ENCODE results near the gene ANKK1. TPM values are rescaled to one million over a fixed set of nuclear protein-coding genes. Genes with fewer than 3 reads are reported as not detected.
A peak's percentile ranks its signal among the peaks of the same experiment; 100 is the strongest.

ANKK1 gene
- total RNA-seq, 1 experiment from 2014 or later = 0.11 TPM

GRCh38 chr11:113378692-113379091, 8.9 kb upstream of the ANKK1 start:
- no TSS peak for BruUV-seq (replicated peaks)
- Mint-ChIP-seq H3K36me3 (ENCODE audit: insufficient read depth, unreplicated experiment) (no peaks in the 10 kb centered on the region), H3K4me3 (ENCODE audit: unreplicated experiment) (no peak overlapping the region), H3K27me3 (ENCODE audit: insufficient read depth, unreplicated experiment) (no peaks in the 10 kb centered on the region), H3K9me3 (ENCODE audit: unreplicated experiment) (no peaks in the 10 kb centered on the region), H3K27ac (ENCODE audit: unreplicated experiment) (no peak overlapping the region), H3K4me1 (ENCODE audit: low read depth, unreplicated experiment) (no peaks in the 10 kb centered on the region)
- TF ChIP-seq, protein P1, sequence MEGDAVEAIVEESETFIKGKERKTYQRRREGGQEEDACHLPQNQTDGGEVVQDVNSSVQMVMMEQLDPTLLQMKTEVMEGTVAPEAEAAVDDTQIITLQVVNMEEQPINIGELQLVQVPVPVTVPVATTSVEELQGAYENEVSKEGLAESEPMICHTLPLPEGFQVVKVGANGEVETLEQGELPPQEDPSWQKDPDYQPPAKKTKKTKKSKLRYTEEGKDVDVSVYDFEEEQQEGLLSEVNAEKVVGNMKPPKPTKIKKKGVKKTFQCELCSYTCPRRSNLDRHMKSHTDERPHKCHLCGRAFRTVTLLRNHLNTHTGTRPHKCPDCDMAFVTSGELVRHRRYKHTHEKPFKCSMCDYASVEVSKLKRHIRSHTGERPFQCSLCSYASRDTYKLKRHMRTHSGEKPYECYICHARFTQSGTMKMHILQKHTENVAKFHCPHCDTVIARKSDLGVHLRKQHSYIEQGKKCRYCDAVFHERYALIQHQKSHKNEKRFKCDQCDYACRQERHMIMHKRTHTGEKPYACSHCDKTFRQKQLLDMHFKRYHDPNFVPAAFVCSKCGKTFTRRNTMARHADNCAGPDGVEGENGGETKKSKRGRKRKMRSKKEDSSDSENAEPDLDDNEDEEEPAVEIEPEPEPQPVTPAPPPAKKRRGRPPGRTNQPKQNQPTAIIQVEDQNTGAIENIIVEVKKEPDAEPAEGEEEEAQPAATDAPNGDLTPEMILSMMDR (IDR thresholded peaks at IDR 0.05; ENCODE audit: insufficient read depth in 1 of 2, low read depth in 1 of 2, low read length in 1 of 2, severe bottlenecking in 1 of 2, unreplicated experiment in 1 of 2) = no peak
- no peaks in the 10 kb centered on the region for H3K9me3 ChIP-seq
- no peaks in the 10 kb centered on the region for H3K27me3 ChIP-seq (replicated peaks; ENCODE audit: control insufficient read depth, insufficient read depth, low read length)
- ChIA-PET CTCF (no interaction called here), POLR2A (no interaction called here)
- no peak for DNase-seq
- H3K4me3 ChIP-seq (ENCODE audit: low read depth, low read length) = no peak overlapping the region
- H3K36me3 ChIP-seq (ENCODE audit: control insufficient read depth, insufficient read depth, low read length) = no peaks in the 10 kb centered on the region
- intact Hi-C loops (cut with micrococcal nuclease; ENCODE audit: unreplicated experiment) = no loop called here
- H3K4me1 ChIP-seq = no peaks in the 10 kb centered on the region

DNA sequence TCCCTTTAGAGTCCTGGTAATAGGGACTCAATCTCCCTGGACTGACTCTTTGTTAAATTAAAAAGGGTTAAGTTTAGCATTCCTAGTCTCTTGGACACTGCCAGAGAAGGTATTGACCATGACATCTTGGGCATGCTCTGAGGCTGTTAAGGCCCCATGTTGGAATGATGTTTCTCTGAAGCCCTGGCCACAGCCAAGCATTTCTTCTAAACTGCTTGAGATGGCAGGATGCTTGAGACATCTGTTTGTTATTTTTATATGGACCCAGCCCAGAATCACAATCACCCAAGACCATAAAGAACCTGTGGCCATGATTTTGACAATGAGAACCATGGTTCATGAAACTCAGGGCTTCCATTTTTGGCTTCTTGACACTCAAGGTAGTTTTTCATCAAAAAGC, 5.5 kb upstream of the ANKK1 start:
- Mint-ChIP-seq H3K4me1 (ENCODE audit: low read depth, unreplicated experiment) (no peaks in the 10 kb centered on the region), H3K27me3 (ENCODE audit: insufficient read depth, unreplicated experiment) (no peaks in the 10 kb centered on the region), H3K27ac (ENCODE audit: unreplicated experiment) (no peak overlapping the region), H3K36me3 (ENCODE audit: insufficient read depth, unreplicated experiment) (no peaks in the 10 kb centered on the region), H3K9me3 (ENCODE audit: unreplicated experiment) (no peaks in the 10 kb centered on the region), H3K4me3 (ENCODE audit: unreplicated experiment) (no peak overlapping the region)
- H3K36me3 ChIP-seq (ENCODE audit: control insufficient read depth, insufficient read depth, low read length) = no peaks in the 10 kb centered on the region
- H3K4me3 ChIP-seq (ENCODE audit: low read depth, low read length) = no peak overlapping the region
- ChIA-PET CTCF (no interaction called here), POLR2A (no interaction called here)
- no peak for DNase-seq
- intact Hi-C loops (cut with micrococcal nuclease; ENCODE audit: unreplicated experiment) = no loop called here
- peaks cover 15% of the 10 kb centered on the region for H3K4me1 ChIP-seq
- TF ChIP-seq, protein P1 (IDR thresholded peaks at IDR 0.05; ENCODE audit: insufficient read depth in 1 of 2, low read depth in 1 of 2, low read length in 1 of 2, severe bottlenecking in 1 of 2, unreplicated experiment in 1 of 2) = no peak
- H3K9me3 ChIP-seq = no peaks in the 10 kb centered on the region
- H3K27me3 ChIP-seq (replicated peaks; ENCODE audit: control insufficient read depth, insufficient read depth, low read length) = no peaks in the 10 kb centered on the region
- no TSS peak for BruUV-seq (replicated peaks)

DNA sequence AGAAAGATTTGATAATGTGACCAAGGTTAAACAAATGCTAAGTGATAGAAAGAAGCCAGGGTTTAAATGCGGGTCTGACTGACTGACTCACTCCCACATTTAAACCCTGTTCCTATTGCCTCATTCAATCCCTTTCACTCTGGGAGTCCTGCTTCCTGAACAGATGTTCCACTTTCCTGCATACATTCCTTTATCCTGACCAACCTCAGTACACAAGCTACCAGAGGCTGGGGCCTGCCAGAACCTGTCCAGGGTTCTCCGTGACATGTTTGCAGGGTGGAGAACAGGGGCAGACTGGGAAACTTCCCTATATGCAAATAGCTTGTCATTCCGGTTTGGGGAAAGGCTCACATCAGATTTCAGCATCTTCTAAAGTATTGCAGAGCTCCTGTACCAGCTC, 3.0 kb upstream of the ANKK1 start:
- no peak overlapping the region for H3K27ac Mint-ChIP-seq (ENCODE audit: unreplicated experiment)
- peak; percentile 86 to 90 for DNase-seq

More for the DNA sequence above, 3.0 kb upstream of the ANKK1 start:
- H3K9me3 ChIP-seq = no peaks in the 10 kb centered on the region
- BruUV-seq (replicated peaks) = no TSS peak
- no peaks in the 10 kb centered on the region for H3K36me3 ChIP-seq (ENCODE audit: control insufficient read depth, insufficient read depth, low read length)
- no peaks in the 10 kb centered on the region for H3K27me3 ChIP-seq (replicated peaks; ENCODE audit: control insufficient read depth, insufficient read depth, low read length)
- no peak overlapping the region for H3K4me3 ChIP-seq (ENCODE audit: low read depth, low read length)
- ChIA-PET POLR2A (interaction anchor here (0.5 to 1.0 kb wide), 2 partner anchors 122 to 341 kb away, joined by 3 read pairs; no protein-coding TSS in a partner anchor), CTCF (interaction anchor here (0.6 to 1.8 kb wide), 8 partner anchors 12 to 412 kb away, joined by 3 to 7 read pairs (median 3); no protein-coding TSS in a partner anchor)
- intact Hi-C loops (cut with micrococcal nuclease; ENCODE audit: unreplicated experiment) = loop anchor here (1.0 kb wide), 2 partner anchors 35 to 70 kb away; partner anchors contain the start of gene TTC12
- H3K4me1 ChIP-seq = peaks cover 15% of the 10 kb centered on the region
- no peaks in the 10 kb centered on the region for H3K36me3 Mint-ChIP-seq (ENCODE audit: insufficient read depth, unreplicated experiment)
- H3K27me3 Mint-ChIP-seq (ENCODE audit: insufficient read depth, unreplicated experiment) = no peaks in the 10 kb centered on the region
- TF ChIP-seq, protein P1 (IDR thresholded peaks at IDR 0.05; ENCODE audit: insufficient read depth in 1 of 2, low read depth in 1 of 2, low read length in 1 of 2, severe bottlenecking in 1 of 2, unreplicated experiment in 1 of 2) = no peak
- no peaks in the 10 kb centered on the region for H3K9me3 Mint-ChIP-seq (ENCODE audit: unreplicated experiment)
- H3K4me3 Mint-ChIP-seq (ENCODE audit: unreplicated experiment) = no peak overlapping the region
- H3K4me1 Mint-ChIP-seq (ENCODE audit: low read depth, unreplicated experiment) = no peaks in the 10 kb centered on the region
